OCI-LY3 (cell line): ENCODE results near the gene IKZF2.

ENCODE experiments used
- CTCF ChIP-seq: fragments of 200-600, 300-600 bp; sonication (generic); IDR thresholded peaks from 2 replicates; pipeline ENCODE4 v1.5.1; 2014; ENCODE audit warnings: antibody characterized with exemption, low read length, low read depth
- EZH2phosphoT487 ChIP-seq: fragments of 200-600 bp; shearing (Covaris generic); IDR thresholded peaks from 2 replicates; pipeline ENCODE4 v1.6.1; 2018; ENCODE audit warnings: antibody characterized with exemption, mixed run types, low read depth

GRCh38 chr2:213042262-213042661, 109.2 kb downstream of the IKZF2 start:
- no peak for TF ChIP-seq CTCF
- TF ChIP-seq EZH2phosphoT487 = no peak
